Measurements from ENCODE around the gene DPF3. TPM values are rescaled to one million over a fixed set of nuclear protein-coding genes. Genes with fewer than 3 reads are reported as not detected.

Gene DPF3
- total RNA-seq, 2 donors from 2014 or later = 0.19 to 0.93 TPM

DNA sequence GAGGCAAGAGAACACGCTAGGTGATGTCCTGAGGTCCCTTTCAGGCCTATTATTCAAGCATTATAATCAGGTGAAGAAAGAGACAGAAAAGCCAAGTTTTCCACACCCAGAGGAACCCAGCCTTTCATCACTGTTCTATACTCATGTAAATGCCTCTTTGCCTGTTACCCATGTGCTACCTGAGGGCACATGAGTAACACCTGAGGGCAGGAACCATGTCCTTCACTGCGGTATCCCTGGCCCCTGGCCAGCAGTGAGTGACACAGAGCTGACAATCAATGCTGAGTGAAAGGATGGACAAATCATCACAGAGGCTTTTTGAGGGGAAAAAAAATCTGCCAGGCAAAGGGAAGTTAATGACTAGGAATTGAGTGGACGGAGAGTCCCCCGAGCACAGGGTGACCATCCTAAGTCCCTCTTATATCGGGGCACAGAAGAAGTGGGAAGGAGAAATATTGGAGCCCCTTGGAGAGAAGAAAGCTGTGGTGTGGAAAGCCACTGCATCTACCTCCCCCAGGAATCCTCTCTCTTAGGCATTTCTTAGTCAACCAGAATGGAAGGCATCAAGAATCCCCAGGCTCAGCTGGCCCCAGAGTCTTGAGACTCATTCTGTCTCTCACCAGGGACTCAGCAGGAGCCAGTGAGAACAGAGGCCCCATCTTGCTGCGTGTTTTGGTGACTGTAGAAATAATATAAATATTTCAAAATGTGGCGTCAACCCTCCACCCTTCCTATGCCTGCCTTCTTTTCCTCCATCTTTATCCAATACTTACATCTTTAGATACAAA, 212.9 kb downstream of the DPF3 start:
- no peak for DNase-seq (ENCODE audit: low spot score)
- intact Hi-C loops (cut with DNase I) = no loop called here

DNA sequence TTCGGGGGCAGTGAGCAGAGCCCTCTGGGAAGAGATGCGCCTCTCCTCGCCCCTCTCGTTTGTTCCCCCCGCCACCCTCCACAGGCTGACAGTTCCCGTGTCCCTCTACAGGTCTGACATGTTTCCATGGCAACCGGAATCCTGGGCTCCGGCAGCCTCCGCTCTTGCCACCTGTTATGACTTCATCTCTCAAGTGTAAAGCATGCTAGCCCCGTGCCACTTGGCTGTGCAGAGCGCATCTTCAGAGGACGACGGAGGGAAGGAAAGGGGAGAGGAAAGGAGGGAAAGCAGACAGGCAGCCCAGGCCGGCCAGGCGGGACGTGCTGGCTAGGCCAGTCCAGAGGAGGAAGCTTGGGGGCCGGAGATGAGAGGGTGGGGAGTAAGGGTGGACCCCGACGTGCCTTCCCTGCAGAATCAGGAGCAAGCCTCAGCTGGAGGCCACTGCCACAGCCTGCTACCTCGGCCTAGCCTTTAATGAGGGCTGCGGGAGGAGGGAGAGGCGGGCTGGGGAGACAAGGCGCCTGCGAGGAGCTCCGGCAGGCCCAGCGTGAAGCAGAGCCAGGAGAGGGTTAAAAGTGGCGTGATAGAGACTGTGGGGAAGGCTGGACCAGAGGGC, 214.3 kb downstream of the DPF3 start:
- intact Hi-C loops (cut with DNase I) = loop anchor here in 1 of 2 donors (5.0 kb wide), 1 partner anchor 483 kb away; no protein-coding TSS in a partner anchor
- no peak for DNase-seq (ENCODE audit: low spot score)

GRCh38 chr14:72679141-72679535, 214.8 kb downstream of the DPF3 start:
- DNase-seq (ENCODE audit: low spot score) = no peak
- intact Hi-C loops (cut with DNase I) = loop anchor here in 1 of 2 donors (5.0 kb wide), 1 partner anchor 483 kb away; no protein-coding TSS in a partner anchor

GRCh38 chr14:72678356-72678755, 215.5 kb downstream of the DPF3 start:
- no peak for DNase-seq (ENCODE audit: low spot score)
- intact Hi-C loops (cut with DNase I) = loop anchor here in 1 of 2 donors (5.0 kb wide), 1 partner anchor 484 kb away; no protein-coding TSS in a partner anchor

GRCh38 chr14:72677664-72678063, 216.2 kb downstream of the DPF3 start:
- intact Hi-C loops (cut with DNase I) = loop anchor here in 1 of 2 donors (2.0 to 5.0 kb wide), 2 partner anchors 75 to 485 kb away; no protein-coding TSS in a partner anchor

DNA sequence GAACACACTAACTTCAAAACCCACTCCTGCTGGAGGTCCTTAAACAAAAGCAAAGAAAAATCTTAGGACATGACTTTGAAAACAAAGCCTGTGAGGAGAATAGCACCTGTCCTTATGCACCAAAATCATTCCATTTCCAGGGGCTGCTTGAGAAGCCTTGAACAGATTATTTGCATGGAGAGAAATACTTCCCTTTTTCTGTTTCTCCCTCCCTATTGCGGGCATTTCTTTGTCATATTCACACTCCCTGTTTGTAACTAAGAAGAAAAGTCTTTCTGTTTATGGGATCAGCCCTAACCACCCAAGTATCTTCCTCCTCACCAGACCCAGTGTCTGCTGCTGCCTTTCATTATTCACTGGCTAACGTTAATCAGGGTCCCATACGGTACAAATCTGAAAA, 218.8 kb downstream of the DPF3 start:
- intact Hi-C loops (cut with DNase I) = loop anchor here in 1 of 2 donors (5.0 kb wide), 1 partner anchor 487 kb away; no protein-coding TSS in a partner anchor
- no peak for DNase-seq (ENCODE audit: low spot score)

More at GRCh38 chr14:72677664-72678063, 216.2 kb downstream of the DPF3 start:
- DNase-seq (ENCODE audit: low spot score) = no peak

DNA sequence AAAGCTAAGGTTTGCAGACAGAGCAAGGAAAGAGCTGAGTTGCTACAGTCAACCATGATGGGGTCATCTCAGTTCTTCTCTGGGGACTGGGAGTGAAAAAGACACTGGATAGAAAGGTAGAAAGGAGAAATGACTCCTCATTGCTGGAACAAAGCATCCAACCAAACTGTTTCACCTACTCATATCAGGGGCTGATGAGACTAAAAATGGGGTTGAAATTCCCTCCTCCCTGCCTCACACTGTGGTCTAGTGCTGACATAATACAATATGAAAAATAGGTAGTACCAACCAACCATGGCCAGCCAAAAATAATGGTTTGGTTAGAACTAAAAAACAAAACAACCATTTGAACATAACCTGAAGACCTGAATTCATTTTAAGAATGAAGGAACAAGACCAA, 220.7 kb downstream of the DPF3 start:
- no peak for DNase-seq (ENCODE audit: low spot score)
- intact Hi-C loops (cut with DNase I) = no loop called here

- intact Hi-C loops (cut with DNase I) = no loop called here
- no peak for DNase-seq (ENCODE audit: low spot score)
Observed at GRCh38 chr14:72666610-72667009, 227.3 kb downstream of the DPF3 start.

DNA sequence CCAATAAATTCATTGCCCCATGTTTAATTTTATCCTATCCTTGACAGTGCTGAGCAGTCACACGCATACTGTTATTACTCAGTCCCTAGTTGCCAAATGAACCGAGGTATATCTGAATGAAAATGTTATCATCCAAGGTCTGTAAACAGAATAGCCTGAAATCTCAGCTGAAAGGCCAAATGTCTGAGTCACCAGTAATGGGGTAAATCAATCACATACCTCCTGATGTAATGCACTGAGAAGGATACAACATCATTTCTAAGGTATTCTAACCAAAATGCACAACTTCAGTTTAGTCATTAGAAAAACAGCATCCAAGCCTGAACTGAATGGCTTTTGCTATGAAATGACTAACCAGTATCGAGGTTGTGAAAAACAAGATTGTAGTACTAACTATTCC, 228.6 kb downstream of the DPF3 start:
- intact Hi-C loops (cut with DNase I) = no loop called here
- DNase-seq (ENCODE audit: low spot score) = no peak

DNA sequence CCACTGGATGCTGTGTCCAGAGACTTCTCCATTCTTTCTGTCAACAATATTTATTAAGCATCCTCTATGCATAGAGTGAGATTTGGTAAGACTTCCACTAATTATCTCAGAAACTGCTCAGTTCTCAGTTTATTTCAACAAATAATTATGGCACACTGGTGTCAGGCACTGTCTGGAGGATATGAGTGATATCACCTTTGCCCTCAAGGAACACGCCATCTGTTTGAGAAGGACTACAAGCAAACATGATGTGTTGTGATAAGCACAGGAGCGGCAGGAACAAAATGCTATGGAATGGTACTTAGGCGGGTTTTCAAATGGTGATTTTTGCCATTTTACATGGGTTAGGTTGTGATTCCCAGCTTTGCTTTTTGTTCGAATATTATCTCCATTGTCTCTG, 229.2 kb downstream of the DPF3 start:
- DNase-seq (ENCODE audit: low spot score) = no peak
- intact Hi-C loops (cut with DNase I) = no loop called here

DNA sequence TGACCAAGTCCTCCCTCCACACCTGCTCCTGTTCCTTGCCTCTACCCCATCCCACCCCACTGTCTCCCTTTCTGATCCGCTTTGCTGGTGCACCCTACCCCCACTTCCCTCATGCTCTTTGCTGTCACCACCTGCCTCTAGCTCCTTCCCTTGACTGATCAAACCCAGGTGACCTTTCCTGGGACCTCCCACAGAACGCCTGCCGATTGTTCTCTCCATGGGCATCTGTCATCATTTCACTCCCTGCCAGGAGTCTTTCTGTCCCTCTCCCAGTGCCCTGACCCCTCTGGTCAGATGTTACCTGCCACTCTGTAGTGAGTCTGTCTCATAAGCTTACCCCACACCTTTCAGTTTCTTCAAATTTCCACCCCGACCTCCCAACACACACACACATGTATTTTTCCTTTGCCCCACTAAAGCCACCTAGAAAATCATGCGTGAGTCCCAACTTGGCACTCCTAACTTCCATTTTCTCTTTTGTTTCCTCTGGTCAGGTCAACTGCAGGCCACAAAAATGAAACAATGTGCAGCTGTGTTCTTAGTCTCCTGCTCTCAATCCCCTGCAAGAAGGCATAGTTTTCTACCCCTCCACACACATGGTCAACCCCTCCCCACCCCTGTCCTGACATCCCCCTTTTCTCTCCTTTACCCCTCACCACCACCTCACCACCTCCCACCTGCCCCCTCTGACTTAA, 229.8 kb downstream of the DPF3 start:
- intact Hi-C loops (cut with DNase I) = no loop called here
- DNase-seq (ENCODE audit: low spot score) = no peak

GRCh38 chr14:72663076-72663487, 230.8 kb downstream of the DPF3 start:
- intact Hi-C loops (cut with DNase I) = no loop called here

GRCh38 chr14:72662214-72662613, 231.7 kb downstream of the DPF3 start:
- intact Hi-C loops (cut with DNase I) = no loop called here
- DNase-seq (ENCODE audit: low spot score) = no peak

More at GRCh38 chr14:72663076-72663487, 230.8 kb downstream of the DPF3 start:
- no peak for DNase-seq (ENCODE audit: low spot score)

DNA sequence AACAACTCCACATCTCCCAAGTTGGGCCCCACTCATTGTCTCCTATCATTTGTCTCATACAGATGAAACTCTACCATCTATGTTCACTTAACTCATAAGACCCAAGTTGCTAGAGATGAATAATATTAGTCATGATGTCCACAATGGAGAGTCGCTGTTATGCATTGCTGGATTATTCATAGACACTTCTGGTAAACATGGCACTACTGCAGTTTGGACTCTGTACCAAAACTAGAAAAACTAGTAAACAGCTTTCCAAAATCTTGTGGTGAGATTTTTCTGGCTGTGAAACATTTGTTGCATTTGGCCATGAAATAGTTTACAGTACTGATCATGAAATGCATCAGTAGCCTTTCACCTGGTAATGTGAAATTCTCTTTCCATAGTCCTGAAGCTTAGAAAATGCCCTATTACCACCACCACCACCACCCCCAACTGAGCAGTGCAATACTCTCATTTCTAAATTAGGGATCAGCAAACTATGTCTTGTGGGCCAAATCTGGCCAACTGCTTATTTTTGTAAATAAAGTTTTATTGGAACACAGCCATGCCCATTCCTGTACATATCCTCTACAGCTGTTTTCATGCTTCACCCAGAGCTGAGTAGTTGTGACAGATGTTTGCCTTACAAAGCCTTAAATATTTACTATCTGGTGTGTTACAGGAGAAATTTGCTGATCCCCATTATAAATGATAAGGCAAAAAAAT, 236.5 kb downstream of the DPF3 start:
- DNase-seq (ENCODE audit: low spot score) = no peak
- intact Hi-C loops (cut with DNase I) = no loop called here

DNA sequence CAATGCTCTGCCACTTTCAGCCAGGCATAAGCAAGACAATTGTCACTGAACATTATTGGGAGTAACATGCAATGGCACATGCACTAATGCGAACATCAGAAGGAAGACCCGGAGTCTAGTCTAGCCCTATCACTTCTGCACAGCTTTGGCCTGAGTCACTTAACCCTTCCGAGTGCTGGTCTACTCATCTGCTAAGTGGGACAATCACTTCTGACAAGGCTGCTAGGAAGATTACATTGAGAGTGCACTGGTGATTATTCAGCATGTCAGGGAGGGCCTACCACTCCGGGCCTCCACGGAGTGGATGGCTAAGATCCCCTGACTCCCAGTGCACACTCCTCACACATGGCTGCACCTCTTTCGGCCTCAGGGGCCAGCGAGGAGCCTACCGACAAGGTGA, 240.9 kb downstream of the DPF3 start:
- intact Hi-C loops (cut with DNase I) = no loop called here
- DNase-seq (ENCODE audit: low spot score) = no peak

DNA sequence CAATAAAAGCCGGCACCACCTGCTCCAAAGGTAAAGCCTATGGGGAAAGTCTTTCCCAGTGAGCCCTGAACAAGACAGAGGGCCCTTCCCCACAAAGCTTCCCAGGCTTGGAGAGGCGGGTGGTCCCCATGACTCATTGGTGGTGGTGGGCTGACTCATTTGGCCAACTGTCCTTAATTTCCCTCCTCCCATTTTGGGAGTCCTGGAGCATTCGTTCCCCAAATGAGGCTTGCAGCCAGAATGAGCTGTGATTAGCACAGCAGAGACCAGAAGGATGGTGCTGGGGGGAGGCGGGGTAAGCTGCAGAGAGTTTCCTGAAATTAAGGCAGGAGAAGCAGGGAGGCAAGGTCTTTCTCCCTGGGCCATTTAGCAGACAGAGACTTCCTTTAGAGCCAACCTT, 241.7 kb downstream of the DPF3 start:
- intact Hi-C loops (cut with DNase I) = no loop called here
- no peak for DNase-seq (ENCODE audit: low spot score)

DNA sequence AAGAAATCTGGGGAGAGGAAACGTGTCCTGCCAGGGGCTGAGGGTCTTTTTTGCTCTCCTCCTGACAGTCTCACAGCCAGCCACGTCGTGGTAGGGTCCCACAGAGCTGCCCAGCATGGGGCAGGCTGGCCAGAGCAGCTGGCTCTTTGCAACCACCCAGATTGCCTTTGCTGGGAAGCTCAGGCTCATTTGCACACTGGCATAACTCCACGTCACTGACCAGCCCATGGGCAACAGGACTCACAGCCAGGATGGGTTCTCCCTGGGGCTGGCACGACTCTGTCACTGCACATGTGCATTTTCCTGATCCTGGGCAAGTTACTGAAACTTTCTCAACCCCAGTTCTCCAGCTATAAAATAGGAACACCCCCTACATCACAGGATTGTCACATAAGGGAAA, 242.2 kb downstream of the DPF3 start:
- DNase-seq (ENCODE audit: low spot score) = no peak
- intact Hi-C loops (cut with DNase I) = no loop called here

GRCh38 chr14:72651081-72651480, 242.8 kb downstream of the DPF3 start:
- no peak for DNase-seq (ENCODE audit: low spot score)
- intact Hi-C loops (cut with DNase I) = no loop called here

GRCh38 chr14:72649603-72650227, 244.2 kb downstream of the DPF3 start:
- intact Hi-C loops (cut with DNase I) = loop anchor here in 1 of 2 donors (5.0 kb wide), 1 partner anchor 1847 kb away; no protein-coding TSS in a partner anchor
- no peak for DNase-seq (ENCODE audit: low spot score)

All from posterior vena cava (tissue), 2 donors.